ENCODE data around the gene LINGO4.

The LINGO4 gene

GRCh38 chr1:151805066-151805820, at the start of gene LINGO4:
Gene LINGO4, minus strand, starts transcription at chr1:151805419. Its CDS starts 2,715 bp downstream, at chr1:151802704.
- no peak within 1 kb of the TSS for H3K27ac Mint-ChIP-seq

GRCh38 chr1:151854658-151855057, 49.4 kb upstream of the LINGO4 start:
- no peak overlapping the region for H3K4me3 Mint-ChIP-seq
- no peaks in the 10 kb centered on the region for H3K9me3 Mint-ChIP-seq (ENCODE audit: low read depth)
- H3K4me1 Mint-ChIP-seq (ENCODE audit: low read depth): no peaks in the 10 kb centered on the region
- no peaks in the 10 kb centered on the region for H3K27me3 Mint-ChIP-seq
- H3K36me3 Mint-ChIP-seq: peaks cover 2% of the 10 kb centered on the region
- no peak overlapping the region for H3K27ac Mint-ChIP-seq

More at GRCh38 chr1:151805066-151805820, at the start of gene LINGO4:
- no peaks in the 10 kb centered on the region for H3K27me3 Mint-ChIP-seq
- no peak within 1 kb of the TSS for H3K4me3 Mint-ChIP-seq
- H3K4me1 Mint-ChIP-seq (ENCODE audit: low read depth): peaks cover 3% of the 10 kb centered on the region
- H3K9me3 Mint-ChIP-seq (ENCODE audit: low read depth): no peaks in the 10 kb centered on the region
- no peaks in the 10 kb centered on the region for H3K36me3 Mint-ChIP-seq

- Mint-ChIP-seq H3K27me3 (no peaks in the 10 kb centered on the region), H3K27ac (no peak within 1 kb of the TSS), H3K36me3 (peaks cover 2% of the 10 kb centered on the region), H3K4me1 (ENCODE audit: low read depth) (peaks cover 3% of the 10 kb centered on the region), H3K9me3 (ENCODE audit: low read depth) (no peaks in the 10 kb centered on the region), H3K4me3 (no peak within 1 kb of the TSS)
Observed at GRCh38 chr1:151853411-151853943, 48.3 kb upstream of the LINGO4 start, which contains the start of gene THEM5. Gene THEM5, minus strand, starts transcription at chr1:151853712. Its CDS starts 147 bp downstream, at chr1:151853565.

- Mint-ChIP-seq H3K4me1 (ENCODE audit: low read depth) (peaks cover 3% of the 10 kb centered on the region), H3K27ac (no peak overlapping the region), H3K27me3 (no peaks in the 10 kb centered on the region), H3K36me3 (peaks cover 2% of the 10 kb centered on the region), H3K4me3 (no peak overlapping the region), H3K9me3 (ENCODE audit: low read depth) (no peaks in the 10 kb centered on the region)
Observed at GRCh38 chr1:151852733-151853132, 47.5 kb upstream of the LINGO4 start.

- Mint-ChIP-seq H3K4me1 (ENCODE audit: low read depth) (peaks cover 3% of the 10 kb centered on the region), H3K9me3 (ENCODE audit: low read depth) (no peaks in the 10 kb centered on the region)
Observed at GRCh38 chr1:151851886-151852285, 46.7 kb upstream of the LINGO4 start.

GRCh38 chr1:151849871-151850270, 44.7 kb upstream of the LINGO4 start:
- H3K27ac Mint-ChIP-seq: no peak overlapping the region
- H3K27me3 Mint-ChIP-seq: no peaks in the 10 kb centered on the region
- no peaks in the 10 kb centered on the region for H3K9me3 Mint-ChIP-seq (ENCODE audit: low read depth)
- H3K4me3 Mint-ChIP-seq: no peak overlapping the region
- peaks cover 6% of the 10 kb centered on the region for H3K36me3 Mint-ChIP-seq
- peaks cover 3% of the 10 kb centered on the region for H3K4me1 Mint-ChIP-seq (ENCODE audit: low read depth)

More at GRCh38 chr1:151851886-151852285, 46.7 kb upstream of the LINGO4 start:
- no peaks in the 10 kb centered on the region for H3K27me3 Mint-ChIP-seq
- no peak overlapping the region for H3K4me3 Mint-ChIP-seq
- peaks cover 2% of the 10 kb centered on the region for H3K36me3 Mint-ChIP-seq
- H3K27ac Mint-ChIP-seq: no peak overlapping the region

- Mint-ChIP-seq H3K4me3 (no peak overlapping the region), H3K36me3 (peaks cover 8% of the 10 kb centered on the region), H3K27me3 (no peaks in the 10 kb centered on the region), H3K9me3 (ENCODE audit: low read depth) (no peaks in the 10 kb centered on the region), H3K4me1 (ENCODE audit: low read depth) (peaks cover 3% of the 10 kb centered on the region), H3K27ac (no peak overlapping the region)
Observed at GRCh38 chr1:151849126-151849525, 43.9 kb upstream of the LINGO4 start.

- Mint-ChIP-seq H3K27ac (no peak overlapping the region), H3K4me3 (no peak overlapping the region), H3K27me3 (no peaks in the 10 kb centered on the region), H3K9me3 (ENCODE audit: low read depth) (no peaks in the 10 kb centered on the region), H3K4me1 (ENCODE audit: low read depth) (peaks cover 3% of the 10 kb centered on the region), H3K36me3 (peaks cover 8% of the 10 kb centered on the region)
Observed at GRCh38 chr1:151847867-151848596, 42.8 kb upstream of the LINGO4 start.

GRCh38 chr1:151846686-151847237, 41.5 kb upstream of the LINGO4 start:
- Mint-ChIP-seq H3K9me3 (ENCODE audit: low read depth) (no peaks in the 10 kb centered on the region), H3K27me3 (no peaks in the 10 kb centered on the region), H3K27ac (no peak overlapping the region), H3K4me3 (no peak overlapping the region), H3K36me3 (peaks cover 10% of the 10 kb centered on the region), H3K4me1 (ENCODE audit: low read depth) (peaks cover 3% of the 10 kb centered on the region)

GRCh38 chr1:151846062-151846568, 40.9 kb upstream of the LINGO4 start:
- Mint-ChIP-seq H3K4me3 (no peak overlapping the region), H3K27me3 (no peaks in the 10 kb centered on the region), H3K36me3 (peaks cover 10% of the 10 kb centered on the region), H3K9me3 (ENCODE audit: low read depth) (no peaks in the 10 kb centered on the region), H3K4me1 (ENCODE audit: low read depth) (peaks cover 6% of the 10 kb centered on the region), H3K27ac (no peak overlapping the region)

- Mint-ChIP-seq H3K4me1 (ENCODE audit: low read depth) (peaks cover 24% of the 10 kb centered on the region), H3K4me3 (no peak overlapping the region), H3K27me3 (no peaks in the 10 kb centered on the region), H3K9me3 (ENCODE audit: low read depth) (no peaks in the 10 kb centered on the region), H3K27ac (no peak overlapping the region), H3K36me3 (peaks cover 10% of the 10 kb centered on the region)
Observed at GRCh38 chr1:151843398-151843797, 38.2 kb upstream of the LINGO4 start.

GRCh38 chr1:151841141-151841540, 35.9 kb upstream of the LINGO4 start:
- H3K36me3 Mint-ChIP-seq: peaks cover 5% of the 10 kb centered on the region
- H3K4me3 Mint-ChIP-seq: no peak overlapping the region
- H3K9me3 Mint-ChIP-seq (ENCODE audit: low read depth): no peaks in the 10 kb centered on the region
- no peak overlapping the region for H3K27ac Mint-ChIP-seq
- peaks cover 40% of the 10 kb centered on the region for H3K4me1 Mint-ChIP-seq (ENCODE audit: low read depth)
- no peaks in the 10 kb centered on the region for H3K27me3 Mint-ChIP-seq

- H3K4me3 Mint-ChIP-seq: peak overlapping the region; percentile 86
- no peaks in the 10 kb centered on the region for H3K27me3 Mint-ChIP-seq
- H3K36me3 Mint-ChIP-seq: peaks cover 5% of the 10 kb centered on the region
- H3K4me1 Mint-ChIP-seq (ENCODE audit: low read depth): peaks cover 40% of the 10 kb centered on the region
- H3K27ac Mint-ChIP-seq: no peak overlapping the region
- no peaks in the 10 kb centered on the region for H3K9me3 Mint-ChIP-seq (ENCODE audit: low read depth)
Observed at GRCh38 chr1:151840421-151840820, 35.2 kb upstream of the LINGO4 start.

GRCh38 chr1:151839457-151840403, 34.5 kb upstream of the LINGO4 start, which contains the start of gene C2CD4D:
Gene C2CD4D, minus strand, starts transcription at chr1:151839820. Its CDS starts 831 bp downstream, at chr1:151838989.
- peaks cover 42% of the 10 kb centered on the region for H3K4me1 Mint-ChIP-seq (ENCODE audit: low read depth)

More at GRCh38 chr1:151839457-151840403, 34.5 kb upstream of the LINGO4 start, which contains the start of gene C2CD4D:
- no peaks in the 10 kb centered on the region for H3K9me3 Mint-ChIP-seq (ENCODE audit: low read depth)
- H3K36me3 Mint-ChIP-seq: peaks cover 2% of the 10 kb centered on the region
- H3K27me3 Mint-ChIP-seq: no peaks in the 10 kb centered on the region
- peak within 1 kb of the TSS; percentile 86 for H3K4me3 Mint-ChIP-seq
- H3K27ac Mint-ChIP-seq: peak within 1 kb of the TSS; percentile 84
